Thymus (tissue), 11 donors: ENCODE measurements around the gene KLHL36. TPM values are rescaled to one million over a fixed set of nuclear protein-coding genes. Genes with fewer than 3 reads are reported as not detected.

ENCODE experiments used
- DNase-seq, 9 donors: peaks; one replicate each; pipeline ENCODE4 v3.0.0-alpha.2; 2013; ENCODE audit warnings: low spot score in 9 of 9, low read depth in 6 of 9, missing footprints in 1 of 9
- H3K27ac ChIP-seq, 2 donors: one replicate each; pipeline ENCODE4 v1.5.1; 2013; ENCODE audit warnings: control low read depth in 1 of 2, low read depth in 1 of 2, low read length in 1 of 2, mild to moderate bottlenecking in 1 of 2, moderate library complexity in 1 of 2
- H3K27me3 ChIP-seq, 2 donors: one replicate each; pipeline ENCODE4 v1.5.1; 2013; ENCODE audit warnings: low read length in 1 of 2; ENCODE audit not compliant: control insufficient read depth in 2 of 2, insufficient read depth in 1 of 2
- H3K36me3 ChIP-seq, 2 donors: one replicate each; pipeline ENCODE4 v1.5.1; 2013; ENCODE audit warnings: low read length in 1 of 2, mild to moderate bottlenecking in 1 of 2, moderate library complexity in 1 of 2; ENCODE audit not compliant: control insufficient read depth in 2 of 2, insufficient read depth in 2 of 2
- H3K4me1 ChIP-seq, 2 donors: one replicate each; pipeline ENCODE4 v1.5.1; 2013; ENCODE audit warnings: low read length in 2 of 2; ENCODE audit not compliant: control insufficient read depth in 2 of 2, insufficient read depth in 2 of 2
- H3K4me3 ChIP-seq, 2 donors: one replicate each; pipeline ENCODE4 v1.5.1; 2013; ENCODE audit warnings: low read length in 2 of 2, control low read depth in 1 of 2, mild to moderate bottlenecking in 1 of 2
- H3K9me3 ChIP-seq, 2 donors: one replicate each; pipeline ENCODE4 v1.5.1; 2013; ENCODE audit warnings: low read length in 1 of 2, mild to moderate bottlenecking in 1 of 2; ENCODE audit not compliant: control insufficient read depth in 2 of 2, insufficient read depth in 1 of 2
- WGBS: extraction: QIAGEN DNeasy Blood & Tissue Kit; methylation state at CpG from one replicate; pipeline ENCODE4 v1.1.7; 2013; 5-methylcytosine and 5-hydroxymethylcytosine counted together
- polyA plus RNA-seq: library from polyadenylated mRNA; stranded (reverse); fragments of 200-250 nt; gene quantifications from one replicate; pipeline ENCODE4 v1.2.3, GENCODE V29; 2013
- total RNA-seq: library from RNA; stranded (reverse); fragments of 120-200 nt; gene quantifications from one replicate; pipeline ENCODE4 v1.2.4, GENCODE V29; 2013
- donor health status: healthy.

Gene KLHL36
- total and polyA plus RNA-seq, 2 donors: 14.4 to 17.8 TPM

- 6% methylated on average over 96 of the region's 96 CpGs for WGBS
- peak overlapping the region in 1 of 2 donors; percentile 68 for H3K27ac ChIP-seq
- peak in 1 of 9 donors; percentile 23 for DNase-seq
- peaks cover 0 to 2% of the 10 kb centered on the region in 2 donors for H3K9me3 ChIP-seq
- peak overlapping the region; percentile 40 to 96 for H3K4me3 ChIP-seq
- H3K27me3 ChIP-seq: peaks cover 3 to 15% of the 10 kb centered on the region in 2 donors
- H3K36me3 ChIP-seq: peaks cover 4 to 10% of the 10 kb centered on the region in 2 donors
- H3K4me1 ChIP-seq: peaks cover 20 to 34% of the 10 kb centered on the region in 2 donors
These were observed 542 bp downstream of the KLHL36 start for GRCh38 chr16:84648595-84649510.

GRCh38 chr16:84649511-84649861, 1.2 kb downstream of the KLHL36 start:
- no peak for DNase-seq
- H3K9me3 ChIP-seq: peaks cover 0 to 2% of the 10 kb centered on the region in 2 donors
- H3K4me3 ChIP-seq: peak overlapping the region; percentile 40 to 96
- 90% methylated on average over 11 of the region's 11 CpGs for WGBS
- peaks cover 4 to 12% of the 10 kb centered on the region in 2 donors for H3K36me3 ChIP-seq
- H3K27me3 ChIP-seq: peaks cover 3 to 15% of the 10 kb centered on the region in 2 donors
- H3K27ac ChIP-seq: no peak overlapping the region
- H3K4me1 ChIP-seq: peaks cover 20 to 34% of the 10 kb centered on the region in 2 donors

GRCh38 chr16:84650062-84650991, 2.0 kb downstream of the KLHL36 start:
- DNase-seq: no peak
- Histone ChIP-seq H3K4me1 (peaks cover 20 to 34% of the 10 kb centered on the region in 2 donors), H3K27me3 (peaks cover 3 to 15% of the 10 kb centered on the region in 2 donors), H3K9me3 (peaks cover 0 to 2% of the 10 kb centered on the region in 2 donors), H3K27ac (no peak overlapping the region), H3K36me3 (peaks cover 6 to 20% of the 10 kb centered on the region in 2 donors), H3K4me3 (no peak overlapping the region)
- 97% methylated on average over 20 of the region's 20 CpGs for WGBS

- Histone ChIP-seq H3K27me3 (peaks cover 0 to 11% of the 10 kb centered on the region in 2 donors), H3K27ac (peak overlapping the region in 1 of 2 donors; percentile 31), H3K9me3 (peaks cover 0 to 2% of the 10 kb centered on the region in 2 donors), H3K4me3 (no peak overlapping the region), H3K36me3 (peaks cover 17 to 30% of the 10 kb centered on the region in 2 donors), H3K4me1 (peaks cover 20 to 39% of the 10 kb centered on the region in 2 donors)
- 15% methylated on average over 7 of the region's 7 CpGs for WGBS
- DNase-seq: peak in 8 of 9 donors; percentile 30 to 90 (median 70)
These were observed 4.3 kb downstream of the KLHL36 start for GRCh38 chr16:84652566-84652965.

- 97% methylated on average over 3 of the region's 3 CpGs for WGBS
- Histone ChIP-seq H3K36me3 (peaks cover 30 to 47% of the 10 kb centered on the region in 2 donors), H3K27me3 (peaks cover 0 to 3% of the 10 kb centered on the region in 2 donors), H3K27ac (no peak overlapping the region), H3K9me3 (peaks cover 0 to 2% of the 10 kb centered on the region in 2 donors), H3K4me3 (no peak overlapping the region), H3K4me1 (peaks cover 13 to 30% of the 10 kb centered on the region in 2 donors)
- DNase-seq: no peak
These were observed 5.9 kb downstream of the KLHL36 start for GRCh38 chr16:84654238-84654637.

GRCh38 chr16:84654998-84655397, 6.7 kb downstream of the KLHL36 start:
- Histone ChIP-seq H3K4me3 (no peak overlapping the region), H3K36me3 (peaks cover 37 to 54% of the 10 kb centered on the region in 2 donors), H3K27ac (no peak overlapping the region), H3K27me3 (no peaks in the 10 kb centered on the region), H3K4me1 (peaks cover 11 to 25% of the 10 kb centered on the region in 2 donors), H3K9me3 (peaks cover 0 to 2% of the 10 kb centered on the region in 2 donors)
- no peak for DNase-seq
- 81% methylated on average over 6 of the region's 6 CpGs for WGBS

- 92% methylated on average over 22 of the region's 22 CpGs for WGBS
- no peak for DNase-seq
- H3K27ac ChIP-seq: no peak overlapping the region
- H3K36me3 ChIP-seq: peaks cover 48 to 63% of the 10 kb centered on the region in 2 donors
- H3K4me1 ChIP-seq: peaks cover 11 to 24% of the 10 kb centered on the region in 2 donors
- H3K4me3 ChIP-seq: no peak overlapping the region
- H3K27me3 ChIP-seq: no peaks in the 10 kb centered on the region
- H3K9me3 ChIP-seq: no peaks in the 10 kb centered on the region
These were observed 8.3 kb downstream of the KLHL36 start for GRCh38 chr16:84656649-84657048.

GRCh38 chr16:84657229-84657837, 9.0 kb downstream of the KLHL36 start:
- Histone ChIP-seq H3K36me3 (peaks cover 54 to 68% of the 10 kb centered on the region in 2 donors), H3K9me3 (no peaks in the 10 kb centered on the region), H3K27ac (no peak overlapping the region), H3K4me3 (no peak overlapping the region), H3K4me1 (peaks cover 8 to 19% of the 10 kb centered on the region in 2 donors), H3K27me3 (no peaks in the 10 kb centered on the region)
- no peak for DNase-seq
- 98% methylated on average over 50 of the region's 50 CpGs for WGBS
